ENCODE measurements around the gene ARID1A.

- TF ChIP-seq EZH2 (IDR thresholded peaks at IDR 0.05) (no peak), CTCF (IDR thresholded peaks at IDR 0.05) (no peak)
These were observed 103.8 kb downstream of the ARID1A start for GRCh38 chr1:26799479-26800142.

Data from neural progenitor cell (in vitro differentiated cells).